Ishikawa (cell line): ENCODE measurements around the gene BICDL1.

Experiments
- CEBPB ChIP-seq: IDR thresholded peaks from 2 replicates; pipeline ENCODE4 v1.6.1; 2012
- CREB1 ChIP-seq: IDR thresholded peaks from 2 replicates; pipeline ENCODE4 v1.6.1; 2012; ENCODE audit warnings: low read depth
- EGR1 ChIP-seq: IDR thresholded peaks from 2 replicates; pipeline ENCODE4 v1.6.1; 2012
- EP300 ChIP-seq: IDR thresholded peaks from 2 replicates; pipeline ENCODE4 v1.6.1; 2012; ENCODE audit warnings: borderline replicate concordance
- FOXM1 ChIP-seq: IDR thresholded peaks from 2 replicates; pipeline ENCODE4 v1.6.1; 2012; ENCODE audit warnings: low read depth, borderline replicate concordance
- NFIC ChIP-seq: IDR thresholded peaks from 2 replicates; pipeline ENCODE4 v1.6.1; 2012
- RAD21 ChIP-seq: IDR thresholded peaks from 2 replicates; pipeline ENCODE4 v1.6.1; 2012; ENCODE audit warnings: low read depth
- TAF1 ChIP-seq: IDR thresholded peaks from 2 replicates; pipeline ENCODE4 v1.6.1; 2012; ENCODE audit warnings: low read depth, mild to moderate bottlenecking
- TCF12 ChIP-seq: IDR thresholded peaks from 2 replicates; pipeline ENCODE4 v1.6.1; 2012; ENCODE audit warnings: low read depth
- TEAD4 ChIP-seq: IDR thresholded peaks from 2 replicates; pipeline ENCODE4 v1.6.1; 2012
- YY1 ChIP-seq: IDR thresholded peaks from 2 replicates; pipeline ENCODE4 v1.6.1; 2012; ENCODE audit warnings: low read depth
- ZBTB7A ChIP-seq: IDR thresholded peaks from 2 replicates; pipeline ENCODE4 v1.6.1; 2012; ENCODE audit warnings: low read depth
- TF ChIP-seq, protein P1 (sequence below): IDR thresholded peaks from 2 replicates; pipeline ENCODE4 v1.6.1; 2012; ENCODE audit warnings: low read depth, mild to moderate bottlenecking
- TF ChIP-seq, protein P2 (sequence below): IDR thresholded peaks from 2 replicates; pipeline ENCODE4 v1.6.1; 2012
- TF ChIP-seq, protein P3 (sequence below): IDR thresholded peaks from 2 replicates; pipeline ENCODE4 v1.6.1; 2012

The BICDL1 gene

DNA sequence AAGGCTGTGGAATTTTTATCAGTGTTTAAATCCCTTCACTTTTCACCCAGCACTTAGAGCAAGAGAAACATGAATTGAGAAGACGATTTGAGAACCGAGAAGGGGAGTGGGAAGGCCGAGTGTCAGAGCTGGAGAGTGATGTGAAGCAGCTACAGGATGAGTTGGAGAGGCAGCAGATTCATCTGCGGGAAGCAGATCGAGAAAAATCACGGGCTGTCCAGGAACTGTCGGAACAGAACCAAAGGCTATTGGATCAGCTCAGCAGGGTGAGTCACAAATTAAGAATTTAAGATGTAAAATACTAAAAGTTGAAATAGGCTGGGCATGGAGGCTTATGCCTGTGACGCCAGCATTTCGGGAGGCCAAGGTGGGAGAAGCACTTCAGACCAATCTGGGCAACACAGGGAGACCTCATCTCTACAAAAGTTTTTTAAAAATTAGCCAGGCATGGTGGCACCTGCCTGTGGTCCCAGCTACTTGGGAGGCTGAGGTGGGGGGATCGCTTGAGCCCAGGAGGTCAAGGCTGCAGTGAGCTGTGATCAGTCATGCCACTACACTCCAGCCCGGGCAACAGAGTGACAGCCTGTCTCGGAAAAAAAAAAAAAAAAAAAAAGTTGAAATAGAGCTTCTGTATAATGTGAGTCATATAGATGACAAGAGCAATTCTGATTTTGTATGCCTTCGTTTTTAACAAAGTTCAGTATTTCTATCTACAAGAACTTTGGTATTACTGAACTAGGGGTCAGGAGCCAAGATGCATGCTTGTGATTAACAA, 9.6 kb downstream of the BICDL1 start:
- no peak for TF ChIP-seq FOXM1
- TF ChIP-seq TCF12 = no peak
- no peak for TF ChIP-seq CREB1
- no peak for TF ChIP-seq RAD21
- TF ChIP-seq, protein P1, sequence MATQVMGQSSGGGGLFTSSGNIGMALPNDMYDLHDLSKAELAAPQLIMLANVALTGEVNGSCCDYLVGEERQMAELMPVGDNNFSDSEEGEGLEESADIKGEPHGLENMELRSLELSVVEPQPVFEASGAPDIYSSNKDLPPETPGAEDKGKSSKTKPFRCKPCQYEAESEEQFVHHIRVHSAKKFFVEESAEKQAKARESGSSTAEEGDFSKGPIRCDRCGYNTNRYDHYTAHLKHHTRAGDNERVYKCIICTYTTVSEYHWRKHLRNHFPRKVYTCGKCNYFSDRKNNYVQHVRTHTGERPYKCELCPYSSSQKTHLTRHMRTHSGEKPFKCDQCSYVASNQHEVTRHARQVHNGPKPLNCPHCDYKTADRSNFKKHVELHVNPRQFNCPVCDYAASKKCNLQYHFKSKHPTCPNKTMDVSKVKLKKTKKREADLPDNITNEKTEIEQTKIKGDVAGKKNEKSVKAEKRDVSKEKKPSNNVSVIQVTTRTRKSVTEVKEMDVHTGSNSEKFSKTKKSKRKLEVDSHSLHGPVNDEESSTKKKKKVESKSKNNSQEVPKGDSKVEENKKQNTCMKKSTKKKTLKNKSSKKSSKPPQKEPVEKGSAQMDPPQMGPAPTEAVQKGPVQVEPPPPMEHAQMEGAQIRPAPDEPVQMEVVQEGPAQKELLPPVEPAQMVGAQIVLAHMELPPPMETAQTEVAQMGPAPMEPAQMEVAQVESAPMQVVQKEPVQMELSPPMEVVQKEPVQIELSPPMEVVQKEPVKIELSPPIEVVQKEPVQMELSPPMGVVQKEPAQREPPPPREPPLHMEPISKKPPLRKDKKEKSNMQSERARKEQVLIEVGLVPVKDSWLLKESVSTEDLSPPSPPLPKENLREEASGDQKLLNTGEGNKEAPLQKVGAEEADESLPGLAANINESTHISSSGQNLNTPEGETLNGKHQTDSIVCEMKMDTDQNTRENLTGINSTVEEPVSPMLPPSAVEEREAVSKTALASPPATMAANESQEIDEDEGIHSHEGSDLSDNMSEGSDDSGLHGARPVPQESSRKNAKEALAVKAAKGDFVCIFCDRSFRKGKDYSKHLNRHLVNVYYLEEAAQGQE = no peak
- TF ChIP-seq EGR1 = no peak
- no peak for TF ChIP-seq TAF1
- TF ChIP-seq, protein P2, sequence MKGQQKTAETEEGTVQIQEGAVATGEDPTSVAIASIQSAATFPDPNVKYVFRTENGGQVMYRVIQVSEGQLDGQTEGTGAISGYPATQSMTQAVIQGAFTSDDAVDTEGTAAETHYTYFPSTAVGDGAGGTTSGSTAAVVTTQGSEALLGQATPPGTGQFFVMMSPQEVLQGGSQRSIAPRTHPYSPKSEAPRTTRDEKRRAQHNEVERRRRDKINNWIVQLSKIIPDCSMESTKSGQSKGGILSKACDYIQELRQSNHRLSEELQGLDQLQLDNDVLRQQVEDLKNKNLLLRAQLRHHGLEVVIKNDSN = no peak
- TF ChIP-seq NFIC = no peak
- TF ChIP-seq YY1 = no peak
- TF ChIP-seq, protein P3, sequence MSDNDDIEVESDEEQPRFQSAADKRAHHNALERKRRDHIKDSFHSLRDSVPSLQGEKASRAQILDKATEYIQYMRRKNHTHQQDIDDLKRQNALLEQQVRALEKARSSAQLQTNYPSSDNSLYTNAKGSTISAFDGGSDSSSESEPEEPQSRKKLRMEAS = no peak
- TF ChIP-seq ZBTB7A = no peak
- no peak for TF ChIP-seq CEBPB
- TF ChIP-seq EP300 = no peak
- no peak for TF ChIP-seq TEAD4

DNA sequence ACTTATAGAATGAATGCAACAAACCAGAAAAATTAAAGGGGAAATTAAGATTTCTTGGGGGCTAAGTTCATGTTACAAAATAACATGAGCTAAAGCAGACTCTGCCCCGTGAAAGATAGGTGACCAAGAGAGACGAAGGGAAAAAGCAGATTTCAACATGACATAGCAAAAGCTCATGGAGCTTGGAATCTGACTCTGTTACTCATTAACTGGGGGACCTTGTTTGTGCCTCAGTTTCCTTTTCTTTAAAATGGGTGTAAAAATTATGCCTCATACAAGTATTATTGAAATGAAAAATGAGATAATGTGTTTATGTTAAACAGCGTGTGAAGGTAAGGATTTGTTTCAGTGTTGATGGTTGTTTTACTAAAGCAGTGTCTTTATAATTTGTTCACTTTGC, 11.5 kb downstream of the BICDL1 start:
- TF ChIP-seq EP300 (no peak), TCF12 (no peak), NFIC (no peak), TAF1 (no peak), YY1 (no peak), CEBPB (no peak), TEAD4 (no peak), FOXM1 (no peak), ZBTB7A (no peak), CREB1 (no peak), RAD21 (no peak), EGR1 (no peak)
- TF ChIP-seq, protein P1 = no peak
- TF ChIP-seq, protein P2 = no peak
- TF ChIP-seq, protein P3 = no peak

DNA sequence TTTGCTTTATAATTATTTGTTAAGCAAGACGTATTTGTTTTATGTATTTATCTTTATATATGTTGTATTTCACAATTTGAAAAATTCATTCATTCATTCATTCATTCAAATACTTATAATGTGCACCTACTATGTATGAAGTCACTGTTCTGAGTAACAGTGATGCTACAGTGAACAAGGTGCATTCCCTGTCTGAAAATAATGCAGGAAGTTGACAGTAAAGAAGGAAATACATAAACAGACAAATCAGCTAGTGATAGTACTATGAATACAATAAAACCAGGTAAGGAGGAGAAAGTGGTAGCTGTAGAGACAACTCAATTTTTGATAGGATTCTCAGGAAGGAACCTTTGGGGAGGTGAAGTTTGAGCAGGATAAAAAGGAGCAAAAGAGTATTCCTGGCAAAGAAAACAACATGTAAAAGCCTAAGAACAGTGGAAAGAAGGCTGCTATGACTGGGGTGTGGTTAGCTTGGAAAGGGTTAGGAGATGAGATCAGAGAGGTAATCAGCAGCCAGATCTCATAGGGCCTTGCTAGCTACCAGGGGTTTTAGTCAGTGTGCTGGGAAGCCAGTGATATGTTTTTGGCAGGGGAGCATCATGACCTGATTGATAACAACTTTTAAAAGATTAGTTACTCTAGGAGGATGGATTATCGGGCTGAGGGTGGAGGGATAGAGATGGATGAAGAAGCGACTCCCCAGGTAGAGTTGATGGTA, 17.4 kb downstream of the BICDL1 start:
- TF ChIP-seq, protein P3 = no peak
- no peak for TF ChIP-seq EP300
- TF ChIP-seq TCF12 = no peak
- no peak for TF ChIP-seq EGR1
- TF ChIP-seq CEBPB = no peak
- TF ChIP-seq, protein P1 = no peak
- TF ChIP-seq FOXM1 = no peak
- no peak for TF ChIP-seq NFIC
- TF ChIP-seq TAF1 = no peak
- TF ChIP-seq TEAD4 = no peak
- no peak for TF ChIP-seq ZBTB7A
- no peak for TF ChIP-seq YY1
- TF ChIP-seq, protein P2 = no peak
